SK-N-SH (cell line): Measurements from ENCODE around the gene LMX1A. TPM values are rescaled to one million over a fixed set of nuclear protein-coding genes. Genes with fewer than 3 reads are reported as not detected.

Source experiments
- CTCF ChIA-PET: fragments of 300-600, 350-600 bp; formaldehyde crosslinking; extraction: SDS; loops from one replicate; lab custom pipeline; 2021; lab: Yijun Ruan, JAX
- POLR2A ChIA-PET: fragments of 350-600 bp; sonication (Branson Sonifier 250); formaldehyde crosslinking; extraction: SDS; loops from one replicate; lab custom pipeline; 2020; ENCODE audit warnings: antibody characterized with exemption, inconsistent platforms; lab: Yijun Ruan, JAX
- DNase-seq: peaks from one replicate; pipeline ENCODE4 v3.0.0; 2012
- H2AFZ ChIP-seq: fragments of 200-600 bp; sonication (generic); 2 replicates; pipeline ENCODE4 v1.8.1; 2016; ENCODE audit warnings: antibody characterized with exemption, mild to moderate bottlenecking, low read depth
- H3F3A ChIP-seq: fragments of 200-600 bp; sonication (generic); replicated peaks from 2 replicates; pipeline ENCODE3; 2016; ENCODE audit warnings: antibody characterized with exemption, mild to moderate bottlenecking; ENCODE audit not compliant: insufficient read depth
- H3K27ac ChIP-seq, 2 experiments: fragments of 200-500 bp in 1 of 2; fragments of 200-600 bp in 1 of 2; sonication (Bioruptor generic) in 1 of 2; sonication (generic), shearing (Covaris generic) in 1 of 2; 2 replicates each; pipeline versions ENCODE4 v1.5.1 to v1.6.1; 2014 to 2016; ENCODE audit warnings: low read depth in 2 of 2, inconsistent platforms in 1 of 2, low read length in 1 of 2, mild to moderate bottlenecking in 1 of 2, mixed read lengths in 1 of 2
- H3K27me3 ChIP-seq: fragments of 200-600 bp; sonication (generic), shearing (Covaris generic); 2 replicates; pipeline ENCODE4 v1.6.1; 2016; ENCODE audit warnings: mixed run types; ENCODE audit not compliant: insufficient read depth
- H3K36me3 ChIP-seq, 2 experiments: fragments of 200-500 bp in 1 of 2; fragments of 200-600 bp in 1 of 2; sonication (Bioruptor generic) in 1 of 2; sonication (generic) in 1 of 2; replicated peaks in 1 of 2; 2 replicates each; pipeline versions ENCODE3 to v1.5.1; 2014 to 2016; ENCODE audit warnings: low read length in 1 of 2, mild to moderate bottlenecking in 1 of 2; ENCODE audit not compliant: insufficient read depth in 2 of 2, control insufficient read depth in 1 of 2
- H3K4me1 ChIP-seq, 2 experiments: fragments of 200-500 bp in 1 of 2; fragments of 200-600 bp in 1 of 2; sonication (Bioruptor generic) in 1 of 2; sonication (generic), shearing (Covaris generic) in 1 of 2; 2 replicates each; pipeline versions ENCODE4 v1.5.1 to v1.6.1; 2014 to 2016; ENCODE audit warnings: low read depth in 1 of 2, low read length in 1 of 2, mixed run types in 1 of 2; ENCODE audit not compliant: insufficient read depth in 2 of 2, control insufficient read depth in 1 of 2
- H3K4me2 ChIP-seq: fragments of 200-600 bp; sonication (generic), shearing (Covaris generic); 2 replicates; pipeline ENCODE4 v1.6.1; 2017; ENCODE audit warnings: mixed run types
- H3K4me3 ChIP-seq, 2 experiments: fragments of 200-500 bp in 1 of 2; fragments of 200-600 bp in 1 of 2; sonication (Bioruptor generic) in 1 of 2; sonication (generic), shearing (Covaris generic) in 1 of 2; 2 replicates each; pipeline versions ENCODE4 v1.5.1 to v1.8.1; 2014 to 2016; ENCODE audit warnings: low read depth in 2 of 2, inconsistent platforms in 1 of 2, low read length in 1 of 2, mild to moderate bottlenecking in 1 of 2, mixed read lengths in 1 of 2, moderate library complexity in 1 of 2
- H3K79me2 ChIP-seq: fragments of 200-600 bp; sonication (generic); 2 replicates; pipeline ENCODE4 v1.8.1; 2017; ENCODE audit warnings: mild to moderate bottlenecking; ENCODE audit not compliant: insufficient read depth
- H3K9ac ChIP-seq: fragments of 200-600 bp; sonication (generic); 2 replicates; pipeline ENCODE4 v1.6.1; 2017; ENCODE audit warnings: mixed run types
- H3K9me2 ChIP-seq: fragments of 200-600 bp; sonication (generic); 2 replicates; pipeline ENCODE4 v1.6.1; 2017; ENCODE audit warnings: mixed run types
- H3K9me3 ChIP-seq: fragments of 200-600 bp; sonication (generic); 2 replicates; pipeline ENCODE4 v1.6.1; 2017; ENCODE audit warnings: mixed run types, mild to moderate bottlenecking, moderate library complexity
- H4K20me1 ChIP-seq: fragments of 200-600 bp; sonication (generic); 2 replicates; pipeline ENCODE4 v1.6.1; 2017; ENCODE audit warnings: mild to moderate bottlenecking, mixed run types; ENCODE audit not compliant: insufficient read depth
- CHD2 ChIP-seq: fragments of 150-350 bp; IDR thresholded peaks from 2 replicates; pipeline ENCODE4 v1.6.1; 2018; ENCODE audit warnings: low read length; ENCODE audit not compliant: partially characterized antibody
- CTCF ChIP-seq: fragments of 200-600 bp; sonication (generic); IDR thresholded peaks from 2 replicates; pipeline ENCODE4 v1.6.1; 2017; ENCODE audit warnings: antibody characterized with exemption, mild to moderate bottlenecking, moderate library complexity
- ELF1 ChIP-seq: IDR thresholded peaks from 2 replicates; pipeline ENCODE4 v1.4.0; 2012
- EP300 ChIP-seq, 2 experiments: IDR thresholded peaks; 2 replicates each; pipeline versions ENCODE4 v1.4.0 to v1.6.1; 2012; ENCODE audit warnings: borderline replicate concordance in 1 of 2, low read depth in 1 of 2, low read length in 1 of 2
- FOSL2 ChIP-seq: IDR thresholded peaks from 2 replicates; pipeline ENCODE4 v1.4.0; 2012; ENCODE audit warnings: low read depth, mild to moderate bottlenecking, moderate library complexity, borderline replicate concordance
- FOXJ3 ChIP-seq: sonication (generic); formaldehyde crosslinking; IDR thresholded peaks from 2 replicates; pipeline ENCODE4 v1.5.1; 2020; ENCODE audit warnings: mild to moderate bottlenecking, missing genetic modification reagents
- FOXM1 ChIP-seq: IDR thresholded peaks from 2 replicates; pipeline ENCODE4 v1.4.0; 2012; ENCODE audit warnings: low read depth, mild to moderate bottlenecking
- GABPA ChIP-seq: IDR thresholded peaks from 2 replicates; pipeline ENCODE4 v1.4.0; 2012; ENCODE audit warnings: low read depth, mild to moderate bottlenecking
- MAX ChIP-seq: IDR thresholded peaks from 2 replicates; pipeline ENCODE4 v1.4.0; 2012; ENCODE audit warnings: low read depth
- NFIC ChIP-seq: IDR thresholded peaks from 2 replicates; pipeline ENCODE4 v1.4.0; 2012; ENCODE audit warnings: borderline replicate concordance
- NRF1 ChIP-seq: IDR thresholded peaks from 2 replicates; pipeline ENCODE4 v1.6.1; 2012; ENCODE audit warnings: low read depth, mild to moderate bottlenecking, low read length
- PBX3 ChIP-seq: IDR thresholded peaks from 2 replicates; pipeline ENCODE4; 2012
- POLR2AphosphoS5 ChIP-seq: IDR thresholded peaks from 2 replicates; pipeline ENCODE4 v1.6.1; 2012; ENCODE audit warnings: low read depth, low read length
- REST ChIP-seq: IDR thresholded peaks from 2 replicates; pipeline ENCODE4 v1.6.1; 2012; ENCODE audit warnings: mild to moderate bottlenecking, low read depth, low read length, moderate library complexity
- RFX5 ChIP-seq: IDR thresholded peaks from 2 replicates; pipeline ENCODE4 v1.6.1; 2012; ENCODE audit warnings: mild to moderate bottlenecking, improper control_type of control experiment, low read length
- TCF12 ChIP-seq: IDR thresholded peaks from 2 replicates; pipeline ENCODE4 v1.4.0; 2012
- TEAD4 ChIP-seq: IDR thresholded peaks from 2 replicates; pipeline ENCODE4 v1.4.0; 2012; ENCODE audit warnings: mild to moderate bottlenecking, borderline replicate concordance; ENCODE audit not compliant: insufficient read depth
- USF1 ChIP-seq: IDR thresholded peaks from 2 replicates; pipeline ENCODE4 v1.4.0; 2012; ENCODE audit warnings: low read depth, borderline replicate concordance
- USF2 ChIP-seq: fragments of 150-350 bp; IDR thresholded peaks from 2 replicates; pipeline ENCODE4 v1.6.1; 2017; ENCODE audit warnings: antibody characterized with exemption, low read length, low read depth, borderline replicate concordance
- YY1 ChIP-seq: IDR thresholded peaks from 2 replicates; pipeline ENCODE4 v1.4.0; 2012; ENCODE audit warnings: low read depth, mild to moderate bottlenecking
- WGBS: methylation state at CpG from one replicate; pipeline ENCODE4 v1.1.6; 2017; ENCODE audit warnings: low lambda C conversion rate; 5-methylcytosine and 5-hydroxymethylcytosine counted together
- polyA plus RNA-seq, 3 experiments: library from polyadenylated mRNA; depleted of rRNA; stranded (reverse); fragments of >200 nt; gene quantifications; 2 replicates each; pipeline ENCODE4 v1.2.3, GENCODE V29; 2012

The LMX1A gene
- polyA plus RNA-seq, 1 of the 3 experiments (the other 2 are of a cell fraction): not detected

- Histone ChIP-seq H3K9ac (no peak overlapping the region), H3K9me2 (no peaks in the 10 kb centered on the region), H3K27ac (no peak overlapping the region), H2AFZ (no peak overlapping the region), H3F3A (no peaks in the 10 kb centered on the region), H3K79me2 (no peaks in the 10 kb centered on the region), H3K36me3 (no peaks in the 10 kb centered on the region), H3K4me2 (no peak overlapping the region), H3K4me3 (no peak overlapping the region), H3K27me3 (no peaks in the 10 kb centered on the region), H3K9me3 (no peaks in the 10 kb centered on the region), H4K20me1 (no peaks in the 10 kb centered on the region), H3K4me1 (no peaks in the 10 kb centered on the region)
- no peak for TF ChIP-seq YY1
- TF ChIP-seq POLR2AphosphoS5: no peak
- TF ChIP-seq FOXJ3: no peak
- no peak for TF ChIP-seq RFX5
- TF ChIP-seq CHD2: no peak
- TF ChIP-seq FOSL2: no peak
- TF ChIP-seq USF2: no peak
- no peak for TF ChIP-seq NFIC
- no peak for TF ChIP-seq PBX3
- no peak for TF ChIP-seq TCF12
- no peak for TF ChIP-seq MAX
- TF ChIP-seq ELF1: no peak
- TF ChIP-seq CTCF: no peak
- TF ChIP-seq TEAD4: no peak
- no peak for TF ChIP-seq USF1
- no peak for TF ChIP-seq GABPA
- TF ChIP-seq NRF1: no peak
- no peak for TF ChIP-seq REST
- TF ChIP-seq FOXM1: no peak
- no peak for TF ChIP-seq EP300 (IDR thresholded peaks at IDR 0.05; ENCODE audit: borderline replicate concordance in 1 of 2, low read depth in 1 of 2, low read length in 1 of 2)
- DNase-seq: no peak
- 42% methylated on average over 4 of the region's 5 CpGs for WGBS
- POLR2A ChIA-PET: no interaction called here
- CTCF ChIA-PET: interaction anchor here (1.4 kb wide), 1 partner anchor 9 kb away, joined by 8 read pairs; no protein-coding TSS in a partner anchor
Observed at GRCh38 chr1:165248969-165249571, 107.4 kb downstream of the LMX1A start.
